ENCODE measurements around the gene PSMG4. TPM values are rescaled to one million over a fixed set of nuclear protein-coding genes. Genes with fewer than 3 reads are reported as not detected.

Gene PSMG4
- total and polyA plus RNA-seq, 9 of the 15 experiments (the other 6 are each of a cell fraction or from before 2014, with no cell fraction given): 12.9 to 185 (median 52.0) TPM

DNA sequence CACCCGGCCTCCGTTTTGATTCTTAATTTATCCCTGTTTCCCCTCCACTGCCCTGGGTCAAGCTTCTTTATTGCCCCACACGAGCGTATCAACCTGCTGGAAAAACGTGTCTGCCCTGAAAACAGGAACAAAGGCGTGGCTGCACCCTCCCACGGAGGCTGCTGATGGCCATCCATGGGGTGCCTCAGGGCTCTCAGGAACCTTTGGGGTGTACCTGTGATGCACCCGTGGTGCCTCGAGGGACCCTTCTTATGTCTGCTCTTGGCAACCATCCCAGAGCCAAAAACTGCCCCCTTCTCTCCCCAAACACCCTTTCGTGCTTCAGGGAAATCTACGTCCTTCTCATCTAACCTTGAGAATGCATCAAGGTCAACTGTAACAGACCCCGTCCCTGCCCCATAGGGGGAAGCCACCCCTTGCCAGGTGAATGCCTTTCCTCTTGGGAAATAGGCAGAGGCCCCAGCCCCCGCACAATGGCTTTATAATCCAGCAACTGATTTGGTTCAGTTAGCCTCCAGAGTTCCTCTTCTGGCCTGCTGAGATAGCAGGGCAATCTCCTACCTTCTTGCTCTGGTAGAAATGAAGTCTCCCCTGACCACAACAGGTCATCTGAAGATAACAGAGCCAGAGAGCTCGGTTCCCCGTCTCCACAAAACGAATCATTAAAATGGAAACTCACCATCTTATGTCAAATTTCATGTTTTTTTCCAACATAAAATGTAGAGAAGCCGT, 29.4 kb downstream of the PSMG4 start (continued):
- TF ChIP-seq NUFIP1 (IDR thresholded peaks at IDR 0.05; ENCODE audit: partially characterized antibody) (peak; percentile 76), CHCHD3 (CRISPR knock-in tag; IDR thresholded peaks at IDR 0.05) (no peak), ZNF134 (CRISPR knock-in tag; conservative IDR thresholded peaks at IDR 0.05) (peak; percentile 82), ZBTB7A (IDR thresholded peaks at IDR 0.05; ENCODE audit: borderline replicate concordance, control insufficient read depth, low read depth, low read length) (no peak), PHF20 (IDR thresholded peaks at IDR 0.05; ENCODE audit: partially characterized antibody) (peak; percentile 42), GATAD2A (IDR thresholded peaks at IDR 0.05) (0 out of 2 replicates have a peak, but pooled peaks have one; percentile 72), ZBED1 (IDR thresholded peaks at IDR 0.05) (peak; percentile 95), BHLHE40 (IDR thresholded peaks at IDR 0.05; ENCODE audit: low read length) (peak; percentile 72), CBFA2T2 (conservative IDR thresholded peaks at IDR 0.05) (peak; percentile 98), EGR1 (conservative IDR thresholded peaks at IDR 0.05) (peak; percentile 90), EWSR1 (IDR thresholded peaks at IDR 0.05; ENCODE audit: borderline replicate concordance, low read depth, partially characterized antibody) (no peak), SMARCC2 (IDR thresholded peaks at IDR 0.05; ENCODE audit: low read depth) (peak; percentile 88), TCF3 (CRISPR knock-in tag; IDR thresholded peaks at IDR 0.05) (peak; percentile 99), MBD2 (IDR thresholded peaks at IDR 0.05; ENCODE audit: borderline replicate concordance, low read depth) (peak; percentile 77), PHF21A (IDR thresholded peaks at IDR 0.05; ENCODE audit: borderline replicate concordance, low read depth) (peak; percentile 86), CHD2 (IDR thresholded peaks at IDR 0.05; ENCODE audit: low read depth, low read length) (no peak), NFATC3 (IDR thresholded peaks at IDR 0.05) (no peak), ZNF311 (CRISPR knock-in tag; IDR thresholded peaks at IDR 0.05) (no peak), E2F1 (CRISPR knock-in tag; IDR thresholded peaks at IDR 0.05) (no peak), GATA2 (CRISPR knock-in tag; IDR thresholded peaks at IDR 0.05) (peak; percentile 98), SMAD4 (CRISPR knock-in tag; conservative IDR thresholded peaks at IDR 0.05) (peak; percentile 97), PATZ1 (CRISPR knock-in tag; IDR thresholded peaks at IDR 0.05; ENCODE audit: borderline replicate concordance) (no peak), E2F3 (CRISPR knock-in tag; IDR thresholded peaks at IDR 0.05) (no peak), NFIC (IDR thresholded peaks at IDR 0.05) (peak; percentile 93), TEAD1 (CRISPR knock-in tag; IDR thresholded peaks at IDR 0.05) (peak; percentile 60 to 78; a peak in 2 of 4 replicates), HDAC3 (IDR thresholded peaks at IDR 0.05; ENCODE audit: borderline replicate concordance, partially characterized antibody) (peak; percentile 94), RNF219 (CRISPR knock-in tag; IDR thresholded peaks at IDR 0.05) (no peak)
